ENCODE results near the gene MBD5.
A peak's percentile ranks its signal among the peaks of the same experiment; 100 is the strongest.

Gene MBD5

GRCh38 chr2:148026573-148026972 lies 5.7 kb downstream of the MBD5 start:
- no peak for DNase-seq

- DNase-seq: no peak
These were observed 6.9 kb downstream of the MBD5 start for GRCh38 chr2:148027822-148028221.

- no peak for DNase-seq
These were observed 7.9 kb downstream of the MBD5 start for GRCh38 chr2:148028781-148029180.

- no peak for DNase-seq
These were observed 10.3 kb downstream of the MBD5 start for GRCh38 chr2:148031152-148031551.

GRCh38 chr2:148032215-148032614 lies 11.3 kb downstream of the MBD5 start:
- no peak for DNase-seq

- no peak for DNase-seq
These were observed 18.9 kb downstream of the MBD5 start for GRCh38 chr2:148039783-148040182.

- no peak for DNase-seq
These were observed 21.3 kb downstream of the MBD5 start for GRCh38 chr2:148042219-148042618.

GRCh38 chr2:148044322-148044721 lies 23.4 kb downstream of the MBD5 start:
- no peak for DNase-seq

GRCh38 chr2:148046802-148047201 lies 25.9 kb downstream of the MBD5 start:
- DNase-seq: no peak

GRCh38 chr2:148048475-148049221 lies 27.8 kb downstream of the MBD5 start:
- no peak for DNase-seq

GRCh38 chr2:148049284-148049683 lies 28.4 kb downstream of the MBD5 start:
- no peak for DNase-seq

- no peak for DNase-seq
These were observed 31.8 kb downstream of the MBD5 start for GRCh38 chr2:148052687-148053086.

GRCh38 chr2:148058641-148059040 lies 37.8 kb downstream of the MBD5 start:
- DNase-seq: no peak

- no peak for DNase-seq
These were observed 42.7 kb downstream of the MBD5 start for GRCh38 chr2:148063633-148064032.

- no peak for DNase-seq
These were observed 45.0 kb downstream of the MBD5 start for GRCh38 chr2:148065936-148066335.

- no peak for DNase-seq
These were observed 46.9 kb downstream of the MBD5 start for GRCh38 chr2:148067801-148068200.

- DNase-seq: no peak
These were observed 50.5 kb downstream of the MBD5 start for GRCh38 chr2:148071351-148071750.

GRCh38 chr2:148096012-148096411 lies 75.1 kb downstream of the MBD5 start:
- DNase-seq: no peak

- no peak for DNase-seq
These were observed 81.8 kb downstream of the MBD5 start for GRCh38 chr2:148102641-148103040.

GRCh38 chr2:148103946-148104345 lies 83.1 kb downstream of the MBD5 start:
- DNase-seq: no peak

- no peak for DNase-seq
These were observed 85.4 kb downstream of the MBD5 start for GRCh38 chr2:148106331-148106730.

- DNase-seq: no peak
These were observed 87.5 kb downstream of the MBD5 start for GRCh38 chr2:148108385-148108784.

- peak in 1 of 6 experiments; percentile 0 for DNase-seq
These were observed 89.3 kb downstream of the MBD5 start for GRCh38 chr2:148110184-148110583.

- DNase-seq: no peak
These were observed 101.9 kb downstream of the MBD5 start for GRCh38 chr2:148122788-148123187.

GRCh38 chr2:148124271-148124670 lies 103.4 kb downstream of the MBD5 start:
- DNase-seq: no peak

Measured in stimulated activated naive CD4-positive, alpha-beta T cell (primary cell).